ENCODE data around the gene PRKN.
"Not testable (repeated sequence)": the region's sequence is repeated elsewhere in the genome, so short reads cannot be mapped to it uniquely, and the experiment has no call there.

Gene PRKN

DNA sequence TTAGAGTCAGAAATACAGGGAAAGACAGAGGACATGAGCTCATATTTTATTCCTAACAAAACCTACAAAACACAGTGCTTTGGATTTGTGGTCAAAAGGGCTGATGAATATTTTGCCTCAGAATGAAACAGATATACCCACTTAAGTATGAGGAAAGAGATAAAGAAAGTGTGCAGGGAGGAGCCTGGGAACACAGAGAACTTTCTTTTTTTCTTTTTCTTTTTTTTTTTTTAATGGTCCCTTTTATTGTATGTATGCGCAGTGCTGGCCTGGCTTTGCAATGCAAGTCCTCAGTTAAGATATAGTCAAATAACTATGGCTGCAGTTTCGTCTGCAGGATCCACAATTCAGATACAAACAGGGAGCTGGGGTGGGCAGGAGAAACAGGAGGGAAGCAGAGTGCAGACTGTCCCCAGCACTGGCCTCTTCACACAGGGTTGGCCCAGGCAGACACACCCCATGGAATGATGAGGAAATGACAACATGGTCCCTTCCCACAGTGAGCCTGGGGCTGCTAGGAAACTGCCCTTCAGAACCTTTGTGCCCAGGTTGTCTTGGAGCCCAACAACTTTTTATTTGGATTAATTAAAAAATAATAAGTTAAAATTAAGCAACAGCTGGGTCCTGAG, 823.9 kb downstream of the PRKN start:
- DNase-seq (ENCODE audit: low spot score): no peak

DNA sequence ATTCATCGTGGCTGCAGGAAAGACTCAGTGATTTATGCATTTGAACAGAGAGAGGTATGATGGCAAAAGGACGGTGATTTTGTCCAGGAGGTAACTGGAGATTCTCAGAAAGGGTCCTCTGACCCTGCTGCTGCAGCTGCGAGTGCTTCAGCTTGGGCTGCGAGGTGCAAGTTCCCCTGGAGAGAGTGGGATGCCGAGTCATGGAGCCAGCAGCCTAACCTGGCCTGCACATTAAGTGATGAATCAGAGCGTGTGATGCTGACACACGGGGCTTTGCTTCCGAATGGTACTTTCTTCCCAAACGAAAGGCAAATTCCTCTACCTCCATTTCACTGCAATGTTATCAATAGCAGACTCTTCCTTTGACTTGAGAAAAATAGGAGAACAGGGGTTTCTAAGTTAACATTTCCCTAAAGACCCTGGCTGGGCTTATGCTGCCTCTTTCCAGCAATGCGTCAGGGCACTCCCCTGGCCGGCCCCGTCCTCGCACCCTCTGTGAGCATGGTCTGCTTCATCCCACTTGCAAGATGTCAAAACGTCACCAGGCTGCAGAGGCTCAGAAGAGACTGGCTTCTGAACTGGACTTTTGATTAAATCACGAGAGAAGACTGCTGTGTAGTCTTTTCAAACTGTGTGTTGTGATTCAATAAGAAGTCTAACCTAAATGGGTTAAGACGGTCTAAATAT, 825.7 kb downstream of the PRKN start:
- DNase-seq (ENCODE audit: low spot score): no peak

DNA sequence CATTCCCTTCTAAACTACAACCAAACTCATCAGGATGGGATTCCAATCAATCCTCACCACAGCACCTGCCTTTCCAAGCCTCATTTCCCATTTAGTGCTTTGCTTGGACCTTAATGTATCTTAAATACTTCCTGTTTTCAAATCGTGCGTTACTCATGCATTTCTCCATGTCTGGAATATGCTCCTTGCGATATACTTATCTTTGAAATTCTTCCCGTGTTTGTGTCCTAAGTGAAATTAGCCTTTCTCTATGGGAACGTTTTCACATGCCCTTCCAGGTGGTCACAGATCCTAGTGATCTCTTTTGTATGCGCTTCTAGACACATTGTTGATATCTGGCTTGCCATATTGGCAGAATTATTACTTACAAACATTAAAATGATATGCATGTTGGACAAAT, 833.1 kb downstream of the PRKN start:
- DNase-seq (ENCODE audit: low spot score): no peak

DNA sequence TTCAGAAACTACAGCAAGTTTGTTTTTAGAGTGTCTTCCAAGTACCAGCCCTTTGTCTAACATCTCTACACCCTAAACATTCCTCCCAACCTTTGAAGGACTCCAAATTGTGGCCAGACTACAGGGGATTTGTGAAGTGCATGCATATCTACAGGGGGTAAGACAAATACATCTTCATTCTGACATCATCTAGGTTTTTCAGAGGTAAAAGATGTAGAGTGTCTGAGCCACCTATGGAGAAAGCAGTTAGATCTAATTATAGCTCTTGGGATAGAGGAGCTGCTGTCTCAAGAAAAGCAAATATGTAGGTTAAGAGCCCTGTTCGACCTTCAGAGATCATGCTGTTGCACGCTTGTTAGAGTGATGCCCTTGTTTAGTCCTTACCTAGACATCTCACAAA, 836.0 kb downstream of the PRKN start:
- DNase-seq (ENCODE audit: low spot score): no peak

DNA sequence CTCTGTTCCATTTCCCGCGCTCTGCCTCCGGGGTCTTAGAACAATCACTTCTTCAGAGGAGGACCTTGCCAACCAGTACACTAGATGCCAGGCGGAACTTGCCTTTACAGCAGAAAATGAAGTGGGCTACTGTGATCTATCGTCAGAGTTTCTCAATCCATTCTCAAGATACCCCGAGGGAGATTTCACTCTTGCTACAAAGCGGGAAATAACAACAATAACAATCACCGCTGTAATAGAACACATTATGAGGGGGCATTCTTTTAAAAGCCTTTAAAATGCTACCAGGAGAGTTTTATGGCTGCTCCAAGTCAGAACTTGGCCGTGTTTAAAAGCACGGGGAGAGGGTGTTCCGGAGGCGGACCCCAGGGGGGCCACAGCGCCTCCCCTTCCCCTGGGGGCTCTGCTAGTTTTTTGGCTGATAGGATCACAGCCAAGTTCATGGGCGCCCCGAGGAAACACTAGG, 836.7 kb downstream of the PRKN start:
- DNase-seq (ENCODE audit: low spot score): no peak

DNA sequence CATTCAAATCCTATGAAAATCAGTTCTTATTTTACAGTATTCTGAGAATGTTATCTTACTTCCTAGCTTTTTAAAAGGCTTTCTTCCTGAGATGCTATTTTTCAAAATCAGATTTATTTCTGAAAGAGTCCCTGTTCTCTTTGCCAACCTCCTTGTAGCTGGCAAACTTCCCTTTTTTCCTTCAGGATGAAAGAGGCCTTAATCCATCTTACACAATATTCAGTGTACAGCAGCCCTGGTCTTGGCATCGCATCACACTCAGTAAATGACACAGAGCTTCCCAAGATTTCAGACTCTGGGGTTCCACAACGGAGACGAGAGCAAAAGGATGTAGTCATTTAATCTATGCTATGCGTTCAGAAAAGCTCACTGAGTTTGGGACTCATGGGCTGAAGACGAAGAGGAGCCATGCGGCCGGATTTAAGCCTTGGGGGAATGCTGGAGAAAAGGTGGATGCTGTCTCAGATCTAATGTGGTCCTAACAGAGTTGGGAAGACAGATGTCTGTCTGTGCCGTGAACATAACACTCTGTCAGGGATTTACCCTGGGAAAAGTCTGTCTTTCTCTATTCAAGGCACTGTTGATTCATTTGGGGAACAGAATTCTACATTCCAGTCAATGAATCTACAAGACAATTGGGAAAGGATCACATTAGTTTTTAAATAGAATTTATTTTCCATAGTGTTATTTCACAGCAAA, 837.3 kb downstream of the PRKN start:
- DNase-seq (ENCODE audit: low spot score): no peak

DNA sequence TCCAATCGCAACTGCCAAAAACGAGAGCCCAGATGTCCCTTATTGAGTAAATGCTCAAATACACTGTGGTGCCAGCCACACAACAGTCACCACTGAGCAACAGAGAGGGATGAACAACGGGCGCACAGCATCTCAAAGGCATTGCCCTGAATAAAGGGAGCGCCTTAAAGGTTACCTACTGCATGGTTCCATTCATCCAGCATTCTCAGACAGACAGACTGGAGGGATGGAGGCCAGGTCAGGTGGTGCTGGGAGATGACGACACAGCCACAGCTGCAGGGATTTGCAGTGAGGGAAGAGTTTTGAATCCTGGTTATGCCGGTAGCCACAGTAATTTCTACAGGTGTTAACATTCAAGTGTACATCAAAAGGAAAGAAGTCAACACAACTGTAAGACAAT, 838.2 kb downstream of the PRKN start:
- no peak for DNase-seq (ENCODE audit: low spot score)

DNA sequence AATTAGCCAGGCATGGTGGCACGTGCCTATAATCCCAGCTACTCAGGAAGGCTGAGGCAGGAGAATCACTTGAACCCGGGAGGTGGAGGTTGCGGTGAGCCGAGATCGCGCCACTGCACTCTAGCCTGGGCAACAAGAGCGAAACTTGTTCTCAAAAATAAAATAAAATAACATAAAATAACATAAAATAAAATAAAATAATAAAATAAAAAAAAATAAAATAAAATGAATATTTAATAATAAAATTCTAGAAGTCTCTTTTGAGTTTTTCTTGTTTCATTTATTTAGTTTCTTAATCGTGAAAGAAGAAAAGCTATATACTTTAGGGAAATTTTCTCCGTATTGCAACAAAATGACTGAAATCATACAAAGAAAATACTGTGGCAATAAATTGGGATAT, 841.0 kb downstream of the PRKN start:
- not testable (repeated sequence) for DNase-seq (ENCODE audit: low spot score)

DNA sequence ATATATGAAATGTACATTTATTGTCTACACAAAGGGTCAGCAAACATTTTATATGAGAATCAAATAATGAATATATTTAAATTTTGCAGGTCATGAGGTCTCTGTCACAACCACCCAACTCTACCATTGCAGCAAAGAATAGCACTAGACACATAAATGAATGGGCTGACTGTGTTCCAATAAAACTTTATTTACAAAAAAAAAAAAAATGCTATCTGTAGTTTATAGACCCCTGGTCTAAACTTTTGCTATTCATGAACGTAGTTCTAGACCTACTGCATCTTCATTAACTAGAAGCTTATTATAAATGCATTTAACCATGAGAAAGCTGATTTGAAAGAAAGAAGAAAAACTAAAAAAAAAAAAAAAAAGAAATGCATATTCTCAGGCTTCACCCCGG, 842.8 kb downstream of the PRKN start:
- DNase-seq (ENCODE audit: low spot score): no peak

DNA sequence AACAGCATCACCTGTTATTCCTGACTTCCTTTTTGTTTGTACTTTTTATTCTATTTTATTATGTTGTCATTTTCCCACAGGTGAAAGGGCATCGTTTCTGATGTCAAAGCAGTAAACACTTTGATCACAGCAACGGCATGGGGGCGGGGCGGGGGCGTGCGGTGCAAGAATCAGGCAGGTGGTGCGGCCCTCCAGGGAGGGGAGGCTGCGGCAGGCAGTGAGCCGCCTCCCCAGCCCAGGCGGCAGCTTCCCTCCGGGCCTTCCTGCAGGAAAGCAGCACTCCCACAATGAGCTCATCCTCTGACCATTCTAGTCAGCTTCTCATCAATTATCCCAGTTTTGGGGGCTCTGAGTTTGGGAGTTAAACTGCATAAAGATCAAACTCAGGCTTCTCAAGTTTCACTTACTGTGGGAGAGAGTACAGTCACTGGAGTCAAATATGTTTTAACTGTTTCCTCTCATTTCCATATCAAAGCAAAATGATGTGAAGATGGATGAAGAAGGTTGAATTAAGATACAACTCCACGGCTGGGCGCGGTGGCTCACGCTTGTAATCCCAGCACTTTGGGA, 845.3 kb downstream of the PRKN start:
- no peak for DNase-seq (ENCODE audit: low spot score)

DNA sequence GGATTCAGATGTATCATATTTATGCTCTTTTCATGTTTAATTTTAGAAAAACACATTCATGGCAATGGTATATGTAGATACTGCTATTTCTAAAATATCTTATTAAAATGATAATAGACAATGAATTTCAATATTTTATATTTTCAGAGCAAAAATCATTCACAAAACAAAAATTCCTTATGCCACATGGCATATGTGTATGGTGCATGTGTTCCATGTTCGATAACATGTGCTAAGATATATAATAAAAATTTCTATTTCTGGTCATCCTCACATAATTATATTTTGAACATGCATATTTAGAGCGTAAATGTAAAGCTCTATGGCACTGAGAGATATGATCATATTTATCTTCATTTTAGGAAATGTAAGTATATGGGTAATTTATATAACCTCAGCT, 847.5 kb downstream of the PRKN start:
- DNase-seq (ENCODE audit: low spot score): no peak

DNA sequence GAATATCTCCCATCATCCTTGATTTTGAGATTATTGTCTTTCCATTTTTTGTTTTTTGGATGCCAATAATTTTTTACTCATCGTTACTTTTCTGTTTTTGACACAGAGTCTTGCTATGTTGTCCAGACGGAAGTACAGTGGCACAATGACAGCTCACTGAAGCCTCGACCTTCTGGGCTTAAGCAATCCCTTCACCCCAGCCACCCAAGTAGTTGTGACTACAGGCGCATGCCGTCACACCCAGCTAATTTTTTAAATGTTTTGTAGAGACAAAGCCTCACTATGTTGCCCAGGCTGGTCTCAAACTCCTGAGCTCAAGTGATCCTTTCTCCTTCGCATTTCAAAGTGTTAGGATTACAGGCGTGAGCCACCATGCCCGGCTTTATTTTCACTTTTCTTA, 851.3 kb downstream of the PRKN start:
- DNase-seq (ENCODE audit: low spot score): no peak

DNA sequence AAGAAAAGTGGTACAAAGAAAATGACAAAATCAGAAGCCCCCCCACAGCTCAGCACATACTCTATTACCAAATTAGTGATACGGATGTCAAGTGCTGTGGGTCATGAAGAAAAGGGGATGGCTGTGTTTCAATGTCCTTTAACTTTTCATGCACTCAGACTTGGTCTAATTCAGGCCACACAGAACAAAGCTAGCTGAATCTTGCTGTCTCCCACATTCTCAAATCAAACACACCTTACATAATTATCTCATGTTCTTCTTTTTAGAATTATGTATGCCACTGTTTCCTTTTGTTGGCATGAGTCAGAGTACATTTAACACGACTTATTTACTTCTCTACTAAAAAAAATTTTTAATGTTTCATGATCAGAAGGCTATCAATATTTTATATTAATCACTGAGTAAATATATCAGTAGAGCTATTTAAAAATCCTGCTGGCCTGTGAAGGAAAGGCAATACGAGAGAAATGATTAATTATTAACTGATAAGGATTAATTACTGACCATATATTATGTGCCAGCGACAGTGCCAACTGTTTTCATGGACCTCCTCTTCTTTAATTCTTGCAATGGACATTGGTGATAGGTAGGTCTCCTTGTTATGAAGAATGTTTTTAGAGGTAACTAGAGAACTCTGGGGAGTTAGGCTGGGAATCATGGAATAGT, 857.2 kb downstream of the PRKN start:
- no peak for DNase-seq (ENCODE audit: low spot score)

DNA sequence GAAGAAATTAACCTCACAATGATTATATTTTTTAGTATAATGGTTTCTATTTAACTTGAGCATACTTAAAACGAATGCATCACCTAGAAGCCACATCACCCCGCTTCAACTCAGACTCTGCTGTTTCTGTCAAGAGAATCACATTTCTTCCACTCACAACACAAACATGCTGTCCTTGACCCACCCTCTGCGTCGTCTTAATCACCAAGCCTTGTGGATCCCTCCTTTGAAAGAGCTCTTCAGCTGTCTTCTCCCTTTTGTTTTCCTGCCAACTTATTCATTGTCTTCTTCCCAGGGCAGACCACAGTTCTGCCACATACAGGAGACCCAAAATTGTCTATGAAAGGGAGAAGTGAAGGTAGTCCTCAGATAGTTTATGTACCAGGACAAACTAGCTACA, 858.1 kb downstream of the PRKN start:
- no peak for DNase-seq (ENCODE audit: low spot score)

DNA sequence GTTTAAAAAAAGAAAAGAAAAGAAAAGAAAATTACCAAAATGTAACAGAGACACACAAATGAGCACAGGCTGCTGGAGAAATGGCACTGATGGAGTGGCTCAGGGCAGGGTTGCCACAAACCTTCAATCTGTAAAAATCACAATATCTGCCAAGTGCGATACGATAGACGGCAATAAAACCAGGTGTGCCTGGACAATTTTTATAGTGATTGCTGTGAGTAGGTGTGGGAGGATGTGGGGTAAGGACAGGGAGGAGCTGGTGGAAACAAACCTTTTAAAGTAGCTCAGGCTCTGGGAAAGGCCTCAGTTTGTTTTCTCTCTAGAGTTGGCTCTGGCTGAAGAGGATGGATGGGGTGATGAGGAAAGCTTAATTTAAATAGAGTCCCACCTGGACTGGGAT, 861.0 kb downstream of the PRKN start:
- DNase-seq (ENCODE audit: low spot score): no peak

DNA sequence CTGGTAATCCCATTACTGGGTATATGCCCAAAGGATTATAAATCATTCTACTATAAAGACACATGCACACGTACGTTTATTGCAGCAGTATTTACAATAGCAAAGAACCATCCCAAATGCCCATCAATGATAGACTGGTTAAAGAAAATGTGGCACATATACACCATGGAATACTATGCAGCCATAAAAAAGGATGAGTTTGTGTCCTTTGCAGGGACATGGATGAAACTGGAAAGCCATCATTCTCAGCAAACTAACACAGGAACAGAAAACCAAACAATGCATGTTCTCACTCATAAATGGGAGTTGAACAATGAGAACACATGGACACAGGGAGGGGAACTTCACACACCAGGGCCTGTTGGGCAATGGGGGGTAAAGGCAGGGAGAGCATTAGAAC, 866.5 kb downstream of the PRKN start:
- not testable (repeated sequence) for DNase-seq (ENCODE audit: low spot score)

DNA sequence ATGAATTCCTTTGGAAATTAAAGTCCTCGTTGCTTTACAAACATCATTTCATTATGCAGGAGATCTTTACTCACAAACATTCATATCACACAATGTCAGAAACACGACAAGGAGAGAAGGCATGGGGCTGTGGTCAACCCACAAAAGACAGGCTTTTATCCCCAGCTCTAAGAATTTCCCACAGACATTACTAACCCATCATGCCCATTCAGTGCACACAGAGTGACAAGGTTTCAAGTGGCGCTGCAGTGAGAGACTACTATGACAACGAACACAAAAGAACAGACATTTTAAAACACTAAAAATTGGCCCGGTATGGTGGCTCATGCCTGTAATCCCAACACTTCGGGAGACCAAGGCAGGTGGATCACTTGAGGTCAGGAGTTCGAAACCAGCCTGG, 873.9 kb downstream of the PRKN start:
- DNase-seq (ENCODE audit: low spot score): no peak

DNA sequence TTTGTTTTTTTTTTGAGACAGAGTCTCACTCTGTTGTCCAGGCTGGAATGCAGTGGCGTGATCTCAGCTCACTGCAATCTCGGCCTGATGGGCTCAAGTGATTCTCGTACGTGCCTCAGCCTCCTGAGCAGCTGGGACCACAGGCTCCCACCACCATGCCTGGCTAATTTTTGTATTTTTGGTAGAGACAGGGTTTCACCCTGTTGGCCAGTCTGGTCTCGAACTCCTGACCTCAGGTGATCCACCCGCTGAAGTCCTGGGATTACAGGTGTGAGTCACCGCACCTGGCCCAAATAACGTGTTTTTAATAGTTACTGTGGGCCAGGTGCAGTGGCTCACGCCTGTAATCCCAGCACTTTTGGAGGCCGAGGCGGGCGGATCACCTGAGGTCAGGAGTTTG, 876.1 kb downstream of the PRKN start:
- DNase-seq (ENCODE audit: low spot score): not testable (repeated sequence)

DNA sequence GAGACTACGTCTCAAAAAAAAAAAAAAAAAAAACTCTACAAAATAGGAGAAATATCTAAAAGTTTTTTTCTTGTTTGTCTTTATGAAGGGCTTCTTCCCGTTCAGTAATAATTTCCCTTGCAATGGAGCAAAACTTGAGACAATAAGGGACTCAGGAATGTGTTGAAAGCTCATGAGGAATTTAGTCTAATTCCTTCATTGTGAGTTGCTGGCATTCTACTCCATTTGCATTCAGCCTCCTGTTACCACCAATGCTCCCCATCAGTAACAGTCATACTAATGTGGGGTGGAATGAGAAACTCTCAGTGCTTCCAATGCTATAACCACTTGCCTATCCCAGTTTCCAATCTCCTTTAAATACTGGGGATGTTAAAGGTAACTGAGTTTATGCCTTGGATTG, 877.0 kb downstream of the PRKN start:
- no peak for DNase-seq (ENCODE audit: low spot score)

DNA sequence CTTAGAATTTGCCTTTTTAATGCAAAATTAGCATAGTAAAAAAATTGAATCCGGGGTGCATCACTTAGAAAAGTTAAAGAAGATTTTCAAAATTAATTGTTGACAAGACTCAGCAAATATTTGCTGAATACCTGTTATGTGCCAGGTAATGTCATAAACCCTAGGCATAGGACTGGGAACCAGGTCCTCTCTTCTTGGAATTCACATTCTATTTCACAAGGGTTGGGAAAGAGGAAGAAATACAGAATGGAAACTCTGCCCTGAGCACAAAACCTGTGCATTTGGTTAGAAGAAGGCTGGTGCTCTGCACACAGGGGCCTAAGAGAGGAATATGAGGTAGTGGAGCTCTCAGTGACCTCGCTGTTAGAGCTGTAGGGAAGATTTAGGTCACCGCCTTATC, 879.9 kb downstream of the PRKN start:
- DNase-seq (ENCODE audit: low spot score): no peak

DNA sequence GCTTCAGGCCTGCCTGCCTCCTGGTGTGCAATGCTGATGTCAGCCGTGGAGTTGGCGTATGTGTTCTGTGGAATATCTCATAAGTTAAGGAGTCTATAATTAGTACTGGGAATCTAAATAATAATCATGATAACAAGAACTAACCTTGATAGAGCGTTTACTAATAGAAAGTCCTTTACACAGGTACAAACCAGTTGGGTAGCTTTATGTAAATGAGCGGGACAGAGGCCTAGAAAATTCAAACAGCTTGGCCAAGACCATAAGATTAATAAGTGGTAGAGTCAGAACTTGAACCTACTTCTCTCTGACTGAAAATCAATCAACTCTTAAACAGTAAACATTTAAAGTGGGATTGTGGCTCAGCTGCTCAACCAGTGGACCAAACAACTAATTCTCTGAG, 882.8 kb downstream of the PRKN start:
- no peak for DNase-seq (ENCODE audit: low spot score)

DNA sequence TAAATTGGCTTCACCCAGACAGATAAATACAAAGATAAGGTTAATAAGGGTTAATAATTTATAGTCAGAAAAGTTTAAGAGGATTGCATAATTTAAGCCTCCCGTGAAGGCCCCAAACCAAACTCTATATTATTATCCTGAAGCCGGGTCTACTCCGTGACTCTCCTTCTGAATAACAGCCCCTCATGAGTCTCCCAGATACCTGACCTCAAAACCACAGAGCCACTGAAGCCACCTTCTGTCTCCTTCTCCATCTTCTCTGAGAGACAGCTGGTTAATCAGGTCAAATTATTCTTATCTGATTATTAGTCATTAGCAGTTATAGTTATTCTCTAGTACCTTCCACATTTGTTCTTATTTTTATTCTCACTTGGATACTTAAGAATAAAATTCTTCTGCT, 884.5 kb downstream of the PRKN start:
- no peak for DNase-seq (ENCODE audit: low spot score)

DNA sequence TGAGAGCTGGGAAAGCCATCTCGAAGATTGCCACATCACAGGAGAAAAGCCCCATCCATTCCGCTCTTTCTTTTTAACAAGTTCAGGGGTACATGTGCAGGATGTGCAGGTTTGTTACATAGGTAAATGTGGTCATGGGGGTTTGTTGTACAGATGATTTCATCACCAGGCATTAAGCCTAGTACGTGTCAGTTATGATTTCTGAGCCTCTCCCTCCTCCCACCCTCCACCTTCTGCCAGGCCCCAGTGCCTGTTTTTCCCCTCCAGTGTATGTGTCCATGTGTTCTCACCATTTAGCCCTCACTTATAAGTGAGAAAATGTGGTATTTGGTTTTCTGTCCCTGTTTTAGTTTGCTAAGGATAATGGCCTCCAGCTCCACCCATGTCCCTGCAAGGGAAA, 887.2 kb downstream of the PRKN start:
- DNase-seq (ENCODE audit: low spot score): no peak
